ENCODE data around the gene ACD. TPM values are rescaled to one million over a fixed set of nuclear protein-coding genes. Genes with fewer than 3 reads are reported as not detected.

Gene ACD
- total and polyA plus RNA-seq, 8 donors: 12.9 to 27.5 (median 23.2) TPM

- no peak for TF ChIP-seq CTCF (IDR thresholded peaks at IDR 0.05)
- H3K27ac ChIP-seq: no peak overlapping the region
- DNase-seq (no peak), ATAC-seq (no peak)
- no peaks in the 10 kb centered on the region for H3K27me3 ChIP-seq
- no peaks in the 10 kb centered on the region for H3K4me1 ChIP-seq
- H3K36me3 ChIP-seq: peaks cover 0 to 29% of the 10 kb centered on the region in 2 donors
- intact Hi-C loops (cut with DNase I): no loop called here
- no peaks in the 10 kb centered on the region for H3K9me3 ChIP-seq
- H3K4me3 ChIP-seq: no peak overlapping the region
Measured at GRCh38 chr16:67608364-67608763, 51.7 kb downstream of the ACD start.

Other genes with a start within 250 kb of the ACD start
- 10 to 100 TPM; 14.4 to 14.7 TPM for gene ZDHHC1, start 243.8 kb downstream of the ACD start, total RNA-seq
- 10 to 100 TPM; 16.5 to 24.1 (median 20.0) TPM for gene ZDHHC1, start 243.8 kb downstream of the ACD start, polyA plus RNA-seq (ENCODE audit: insufficient read length in 6 of 6)
- gene HSD11B2, start 229.1 kb downstream of the ACD start, total RNA-seq: 1 to 10 TPM; 2.5 to 3.9 TPM
- 10 to 100 TPM; 36.9 to 81.1 (median 64.1) TPM for gene HSD11B2, start 229.1 kb downstream of the ACD start, polyA plus RNA-seq (ENCODE audit: insufficient read length in 6 of 6)
- gene ATP6V0D1, start 179.1 kb downstream of the ACD start, total RNA-seq: 100 to 1,000 TPM; 142 to 185 TPM
- gene ATP6V0D1, start 179.1 kb downstream of the ACD start, polyA plus RNA-seq (ENCODE audit: insufficient read length in 6 of 6): 10 to 100 TPM; 48.5 to 65.5 (median 58.0) TPM
- gene AGRP, start 176.7 kb downstream of the ACD start, total RNA-seq: 1 to 10 TPM; 1.5 to 1.9 TPM
- under 1 TPM in 5 of 6 donors, not detected in 1; 0.18 to 0.69 (median 0.29) TPM for gene AGRP, start 176.7 kb downstream of the ACD start, polyA plus RNA-seq (ENCODE audit: insufficient read length in 6 of 6)
- gene RIPOR1, start 131.4 kb downstream of the ACD start, total RNA-seq: 100 to 1,000 TPM in 1 of 2 donors, 10 to 100 TPM in 1; 76.4 to 123 TPM
- gene RIPOR1, start 131.4 kb downstream of the ACD start, polyA plus RNA-seq (ENCODE audit: insufficient read length in 6 of 6): 10 to 100 TPM; 52.8 to 67.2 (median 60.7) TPM
- gene CTCF, start 97.7 kb downstream of the ACD start, total RNA-seq: 10 to 100 TPM; 27.8 to 35.1 TPM
- gene CTCF, start 97.7 kb downstream of the ACD start, polyA plus RNA-seq (ENCODE audit: insufficient read length in 6 of 6): 10 to 100 TPM; 64.3 to 80.2 (median 73.7) TPM
- 1 to 10 TPM; 1.6 to 2.9 TPM for gene CARMIL2, start 15.1 kb downstream of the ACD start, total RNA-seq
- 1 to 10 TPM; 2.9 to 7.5 (median 4.2) TPM for gene CARMIL2, start 15.1 kb downstream of the ACD start, polyA plus RNA-seq (ENCODE audit: insufficient read length in 6 of 6)
- gene PARD6A, start 700 bp upstream of the ACD start, total RNA-seq: 1 to 10 TPM; 3.8 to 4.1 TPM
- gene PARD6A, start 700 bp upstream of the ACD start, polyA plus RNA-seq (ENCODE audit: insufficient read length in 6 of 6): 1 to 10 TPM; 1.4 to 2.4 (median 1.6) TPM
- gene ENKD1, start 6.5 kb upstream of the ACD start, total RNA-seq: 10 to 100 TPM; 11.2 to 16.0 TPM
- gene ENKD1, start 6.5 kb upstream of the ACD start, polyA plus RNA-seq (ENCODE audit: insufficient read length in 6 of 6): 10 to 100 TPM; 19.4 to 26.0 (median 23.7) TPM
- gene C16orf86, start 6.6 kb upstream of the ACD start, total RNA-seq: 1 to 10 TPM; 2.6 to 3.6 TPM
- 1 to 10 TPM; 2.3 to 3.3 (median 2.7) TPM for gene C16orf86, start 6.6 kb upstream of the ACD start, polyA plus RNA-seq (ENCODE audit: insufficient read length in 6 of 6)
- gene GFOD2, start 59.1 kb upstream of the ACD start, total RNA-seq: 10 to 100 TPM; 13.7 to 18.6 TPM
- gene GFOD2, start 59.1 kb upstream of the ACD start, polyA plus RNA-seq (ENCODE audit: insufficient read length in 6 of 6): 10 to 100 TPM; 30.7 to 39.5 (median 33.1) TPM
- gene RANBP10, start 146.3 kb upstream of the ACD start, total RNA-seq: 10 to 100 TPM; 16.8 to 18.0 TPM
- 10 to 100 TPM; 32.5 to 45.8 (median 39.5) TPM for gene RANBP10, start 146.3 kb upstream of the ACD start, polyA plus RNA-seq (ENCODE audit: insufficient read length in 6 of 6)
- 1 to 10 TPM in 1 of 2 donors, under 1 TPM in 1; 0.52 to 4.4 TPM for gene TSNAXIP1, start 146.6 kb upstream of the ACD start, total RNA-seq
- gene TSNAXIP1, start 146.6 kb upstream of the ACD start, polyA plus RNA-seq (ENCODE audit: insufficient read length in 6 of 6): 1 to 10 TPM; 5.2 to 7.1 (median 6.8) TPM
- gene THAP11, start 182.1 kb upstream of the ACD start, total RNA-seq: 10 to 100 TPM; 21.7 to 26.2 TPM
- gene THAP11, start 182.1 kb upstream of the ACD start, polyA plus RNA-seq (ENCODE audit: insufficient read length in 6 of 6): 10 to 100 TPM; 24.7 to 30.5 (median 28.2) TPM
- gene NUTF2, start 186.7 kb upstream of the ACD start, total RNA-seq: 10 to 100 TPM; 91.5 to 92.2 TPM
- gene NUTF2, start 186.7 kb upstream of the ACD start, polyA plus RNA-seq (ENCODE audit: insufficient read length in 6 of 6): 100 to 1,000 TPM; 108 to 123 (median 117) TPM
- gene CENPT, start 187.4 kb upstream of the ACD start, total RNA-seq: 10 to 100 TPM; 30.8 to 37.9 TPM
- 10 to 100 TPM; 47.7 to 62.6 (median 53.4) TPM for gene CENPT, start 187.4 kb upstream of the ACD start, polyA plus RNA-seq (ENCODE audit: insufficient read length in 6 of 6)
- gene EDC4, start 212.8 kb upstream of the ACD start, total RNA-seq: 10 to 100 TPM; 47.9 to 48.8 TPM
- 10 to 100 TPM; 73.3 to 94.4 (median 77.5) TPM for gene EDC4, start 212.8 kb upstream of the ACD start, polyA plus RNA-seq (ENCODE audit: insufficient read length in 6 of 6)
- 1 to 10 TPM in 1 of 2 donors, not detected in 1; 1.7 TPM for gene NRN1L, start 224.6 kb upstream of the ACD start, total RNA-seq
- 1 to 10 TPM; 1.1 to 2.6 (median 1.9) TPM for gene NRN1L, start 224.6 kb upstream of the ACD start, polyA plus RNA-seq (ENCODE audit: insufficient read length in 6 of 6)
- 10 to 100 TPM; 25.4 to 29.6 TPM for gene PSKH1, start 233.0 kb upstream of the ACD start, total RNA-seq
- gene PSKH1, start 233.0 kb upstream of the ACD start, polyA plus RNA-seq (ENCODE audit: insufficient read length in 6 of 6): 10 to 100 TPM; 20.8 to 32.1 (median 29.8) TPM

Data from left lung (tissue), 10 donors.